Activated CD4-positive, CD25-positive, alpha-beta regulatory T cell (primary cell): ENCODE data around the gene GOLGA6L10.
"Not testable (repeated sequence)": the region's sequence is repeated elsewhere in the genome, so short reads cannot be mapped to it uniquely, and the experiment has no call there.

Experiments
- DNase-seq, 4 experiments: peaks; one replicate each; lab custom pipeline; 2025; lab: John Stamatoyannopoulos, UW

Gene GOLGA6L10

GRCh38 chr15:82342632-82343374 lies 6.5 kb downstream of the GOLGA6L10 start:
- not testable (repeated sequence) for DNase-seq

GRCh38 chr15:82338573-82338972 lies 10.7 kb downstream of the GOLGA6L10 start:
- not testable (repeated sequence) for DNase-seq

GRCh38 chr15:82338053-82338452 lies 11.2 kb downstream of the GOLGA6L10 start:
- not testable (repeated sequence) for DNase-seq

GRCh38 chr15:82337051-82337450 lies 12.2 kb downstream of the GOLGA6L10 start:
- not testable (repeated sequence) for DNase-seq

- not testable (repeated sequence) for DNase-seq
Observed at GRCh38 chr15:82336180-82336647, 13.1 kb downstream of the GOLGA6L10 start.

GRCh38 chr15:82335006-82335405 lies 14.3 kb downstream of the GOLGA6L10 start:
- DNase-seq, result not testable (repeated sequence)

- not testable (repeated sequence) for DNase-seq
Observed at GRCh38 chr15:82334554-82334932, 14.7 kb downstream of the GOLGA6L10 start.

GRCh38 chr15:82333603-82334553 lies 15.4 kb downstream of the GOLGA6L10 start:
- not testable (repeated sequence) for DNase-seq

GRCh38 chr15:82332711-82333602 lies 16.3 kb downstream of the GOLGA6L10 start:
- DNase-seq, result not testable (repeated sequence)

- not testable (repeated sequence) for DNase-seq
Observed at GRCh38 chr15:82331576-82332304, 17.5 kb downstream of the GOLGA6L10 start.

GRCh38 chr15:82330921-82331320 lies 18.4 kb downstream of the GOLGA6L10 start:
- DNase-seq, result not testable (repeated sequence)

GRCh38 chr15:82329039-82329438 lies 20.2 kb downstream of the GOLGA6L10 start:
- DNase-seq, result not testable (repeated sequence)

GRCh38 chr15:82327372-82327771 lies 21.9 kb downstream of the GOLGA6L10 start:
- DNase-seq, result not testable (repeated sequence)

- not testable (repeated sequence) for DNase-seq
Observed at GRCh38 chr15:82326896-82327295, 22.4 kb downstream of the GOLGA6L10 start.

GRCh38 chr15:82325646-82326045 lies 23.6 kb downstream of the GOLGA6L10 start:
- not testable (repeated sequence) for DNase-seq

- not testable (repeated sequence) for DNase-seq
Observed at GRCh38 chr15:82324831-82325230, 24.4 kb downstream of the GOLGA6L10 start.

- DNase-seq, result not testable (repeated sequence)
Observed at GRCh38 chr15:82322488-82322887, 26.8 kb downstream of the GOLGA6L10 start.

- not testable (repeated sequence) for DNase-seq
Observed at GRCh38 chr15:82320861-82321260, 28.4 kb downstream of the GOLGA6L10 start.

- DNase-seq, result not testable (repeated sequence)
Observed at GRCh38 chr15:82319522-82320278, 29.6 kb downstream of the GOLGA6L10 start.

GRCh38 chr15:82318281-82318680 lies 31.0 kb downstream of the GOLGA6L10 start:
- DNase-seq, result not testable (repeated sequence)
